Measurements from ENCODE around the gene TAOK2.
"Not testable (repeated sequence)": the region's sequence is repeated elsewhere in the genome, so short reads cannot be mapped to it uniquely, and the experiment has no call there.

Gene TAOK2

DNA sequence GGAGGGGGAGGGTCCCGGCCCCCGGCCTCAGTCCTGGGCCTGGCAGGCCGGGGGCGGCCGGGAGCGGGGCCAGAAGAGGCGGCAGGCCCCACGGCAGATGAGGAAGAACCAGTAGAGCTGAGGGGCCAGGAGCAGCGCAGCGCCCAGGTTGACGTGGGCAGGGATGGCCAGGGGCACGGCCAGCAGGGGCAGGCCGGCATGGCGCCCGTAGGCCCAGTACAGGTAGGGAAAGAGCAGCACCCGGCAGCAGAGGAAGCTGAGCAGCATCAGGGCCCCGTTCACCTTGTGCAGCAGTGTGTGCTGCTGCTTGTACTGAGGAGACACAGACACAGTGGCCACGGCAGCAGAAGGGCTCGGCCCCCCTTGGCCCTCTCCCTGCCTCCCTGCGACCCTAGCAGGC, 51.5 kb downstream of the TAOK2 start:
- DNase-seq (ENCODE audit: low read depth), result no peak

DNA sequence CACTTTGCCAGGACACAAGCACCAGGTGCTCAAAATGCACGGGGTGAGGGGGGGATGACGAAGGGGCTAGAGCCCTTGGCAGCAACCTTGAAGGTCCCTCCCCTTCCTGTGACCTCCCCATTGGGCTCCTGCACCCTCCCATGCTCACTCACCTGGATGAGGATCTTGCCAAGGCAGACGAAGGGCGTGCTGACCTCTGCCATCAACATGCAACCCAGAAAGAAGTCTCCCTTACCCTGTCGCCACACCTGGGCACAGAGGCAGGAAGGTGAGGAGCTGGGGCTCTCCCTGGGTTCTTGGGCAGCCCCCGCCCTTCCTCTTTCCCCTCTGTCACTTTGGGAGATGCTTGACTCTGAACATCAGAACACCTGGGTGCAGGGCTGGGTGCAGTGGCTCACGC, 51.9 kb downstream of the TAOK2 start:
- no peak for DNase-seq (ENCODE audit: low read depth)

DNA sequence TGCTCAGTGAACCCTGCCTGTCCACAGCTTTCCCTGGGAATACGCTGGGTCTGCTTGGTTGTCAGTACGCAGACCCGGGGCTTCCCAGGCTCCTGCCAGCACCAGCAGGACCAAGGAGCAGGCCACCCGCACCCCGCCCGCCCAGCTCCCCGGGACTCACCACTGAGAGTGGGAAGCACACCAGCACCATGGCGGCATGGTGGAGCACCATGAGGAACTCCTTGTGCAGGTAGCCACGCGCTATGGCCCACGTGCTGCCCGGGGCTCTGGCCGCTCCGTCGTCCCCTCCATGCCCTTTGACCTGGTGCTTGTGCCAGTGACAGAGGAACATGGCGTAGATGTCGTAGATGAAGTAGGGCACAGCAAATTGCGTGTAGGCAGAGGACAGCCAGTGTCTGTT, 52.8 kb downstream of the TAOK2 start:
- DNase-seq (ENCODE audit: low read depth), result no peak

DNA sequence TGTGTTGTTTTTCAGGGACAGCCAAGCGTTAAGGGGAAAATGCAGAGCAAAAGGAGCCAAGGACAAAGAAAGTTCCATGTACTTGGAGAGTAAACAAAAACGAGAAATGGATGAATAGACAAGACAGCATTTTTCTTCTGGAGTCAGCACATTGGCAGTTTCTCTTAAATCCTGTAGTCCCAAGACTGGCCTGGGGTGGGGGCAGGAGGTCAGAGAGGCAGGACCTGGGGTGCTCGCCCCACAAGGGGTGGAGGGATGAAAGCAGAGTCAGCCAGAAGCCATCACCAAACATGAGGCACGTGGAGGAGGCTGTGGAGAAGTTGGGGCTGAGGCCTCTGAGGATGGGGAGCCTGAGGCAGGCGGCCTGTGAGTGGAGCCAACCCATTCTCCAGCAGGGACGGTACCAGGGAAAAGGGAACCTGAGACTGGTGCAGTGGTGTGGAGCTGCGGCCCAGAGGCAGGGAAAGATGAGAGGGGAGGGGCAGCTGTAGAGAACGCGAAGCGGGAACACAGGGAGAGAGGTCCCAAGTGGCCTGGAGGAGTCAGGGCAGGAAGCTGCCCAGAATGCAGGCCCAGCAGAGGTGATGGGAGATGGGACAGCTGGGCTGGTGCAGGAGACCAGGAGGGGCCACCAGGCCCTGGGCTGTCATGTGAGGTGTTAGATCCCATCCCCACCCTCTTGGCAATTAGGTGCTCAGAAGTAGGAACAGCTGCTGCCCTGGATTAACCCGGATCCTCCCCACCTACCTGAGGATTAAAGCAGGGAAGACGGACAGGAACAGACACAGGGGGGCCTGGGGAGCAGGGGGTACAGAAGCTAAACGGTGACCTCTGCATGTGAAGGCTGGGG, 54.1 kb downstream of the TAOK2 start:
- DNase-seq (ENCODE audit: low read depth), result no peak

DNA sequence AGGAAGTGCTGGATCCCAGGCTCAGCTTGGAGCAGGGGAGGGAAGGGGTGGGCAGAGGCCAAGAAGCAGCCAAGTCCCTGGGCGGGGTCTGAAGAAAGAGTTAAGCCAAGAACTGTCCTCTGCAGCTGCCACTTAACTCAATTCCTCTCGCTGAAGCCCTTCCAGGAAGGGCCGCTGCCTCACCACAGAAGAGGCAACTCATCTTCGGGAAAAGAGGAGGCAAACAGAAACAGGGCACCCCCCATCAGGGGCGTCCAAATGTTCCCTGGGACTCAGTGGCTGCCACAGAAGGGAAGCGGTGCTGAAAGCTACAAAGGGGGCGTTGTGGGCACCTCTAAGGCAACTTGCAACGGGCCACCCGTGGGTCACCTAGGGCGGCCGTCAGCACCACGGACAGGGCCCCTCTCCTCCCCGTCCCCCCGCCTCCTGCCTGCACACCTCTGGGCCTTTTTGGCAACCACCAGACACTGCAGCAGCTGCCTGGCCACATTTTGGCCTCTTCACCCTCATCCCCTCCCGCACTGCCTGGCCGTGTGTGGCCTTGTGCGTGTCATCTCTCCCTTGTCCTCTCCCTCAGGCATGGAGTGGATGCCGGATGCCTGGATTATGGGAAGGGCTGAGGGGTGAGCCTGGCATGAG, 54.9 kb downstream of the TAOK2 start:
- DNase-seq (ENCODE audit: low read depth), result no peak

DNA sequence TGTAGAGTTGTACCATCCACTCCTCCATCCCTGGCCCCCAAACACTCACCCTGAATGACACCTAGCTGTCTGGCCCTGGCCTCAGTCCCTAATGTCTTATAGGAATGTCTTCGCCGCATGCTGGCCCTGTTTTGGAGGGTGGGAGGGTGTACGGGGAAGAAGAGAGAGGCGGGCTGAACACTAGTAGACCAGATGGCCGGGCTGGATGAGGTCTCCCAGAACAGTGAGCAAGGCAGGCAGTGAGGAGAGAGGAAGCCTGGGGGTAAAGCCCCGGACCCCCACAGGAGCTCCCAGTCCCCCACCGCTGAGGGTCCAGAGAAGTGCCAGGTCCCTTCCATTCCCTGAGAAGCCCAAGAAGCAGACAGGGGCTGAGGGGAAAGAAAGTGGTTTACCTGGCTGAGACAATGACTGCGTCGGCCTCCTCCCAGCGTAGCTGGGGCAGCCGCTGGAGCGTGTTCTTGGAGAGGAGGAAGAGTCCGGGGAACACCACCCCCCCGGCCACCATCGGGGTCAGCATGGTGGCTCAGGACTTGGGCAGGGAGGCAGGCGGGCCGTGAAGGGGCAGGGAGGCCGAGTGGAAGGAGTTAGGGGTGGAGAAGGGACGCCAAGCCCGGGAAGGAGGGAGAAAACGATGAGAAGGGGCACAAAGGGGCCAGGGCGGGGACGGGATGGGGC, 56.5 kb downstream of the TAOK2 start:
- no peak for DNase-seq (ENCODE audit: low read depth)

DNA sequence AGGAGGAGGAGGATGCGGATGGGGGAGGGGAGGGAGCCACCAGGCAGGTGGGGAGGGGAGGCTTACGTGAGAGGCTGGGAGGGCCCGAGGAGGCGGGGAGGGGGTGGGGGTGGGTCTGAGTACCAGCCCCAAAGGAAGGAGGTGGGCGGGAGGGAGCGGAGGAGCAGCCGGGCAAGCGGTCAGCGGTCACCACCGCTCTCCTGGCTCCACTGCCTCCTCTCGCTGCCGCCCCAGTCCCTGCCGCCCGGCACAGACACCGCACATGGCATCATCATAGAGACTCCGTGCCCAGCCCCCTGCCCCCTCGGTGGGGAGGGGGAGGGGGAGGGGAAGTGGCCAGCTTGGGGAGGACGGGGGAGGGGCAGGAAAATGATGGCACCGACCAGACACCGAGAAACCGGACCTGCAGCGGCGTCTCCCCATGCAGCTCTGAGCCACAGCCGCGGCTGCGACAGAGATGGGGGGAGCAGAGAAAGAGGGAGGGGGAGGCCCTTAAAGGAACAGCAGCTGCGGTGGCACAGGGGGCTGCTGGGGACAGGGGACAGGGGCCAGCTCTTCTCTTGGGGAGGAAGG, 57.3 kb downstream of the TAOK2 start, which contains the start of gene TLCD3B:
Gene TLCD3B, minus strand, starts transcription at position 431 of the 573 bp plus-strand sequence. CDS start 744 bp downstream, outside the sequence.
- no peak for DNase-seq (ENCODE audit: low read depth)

DNA sequence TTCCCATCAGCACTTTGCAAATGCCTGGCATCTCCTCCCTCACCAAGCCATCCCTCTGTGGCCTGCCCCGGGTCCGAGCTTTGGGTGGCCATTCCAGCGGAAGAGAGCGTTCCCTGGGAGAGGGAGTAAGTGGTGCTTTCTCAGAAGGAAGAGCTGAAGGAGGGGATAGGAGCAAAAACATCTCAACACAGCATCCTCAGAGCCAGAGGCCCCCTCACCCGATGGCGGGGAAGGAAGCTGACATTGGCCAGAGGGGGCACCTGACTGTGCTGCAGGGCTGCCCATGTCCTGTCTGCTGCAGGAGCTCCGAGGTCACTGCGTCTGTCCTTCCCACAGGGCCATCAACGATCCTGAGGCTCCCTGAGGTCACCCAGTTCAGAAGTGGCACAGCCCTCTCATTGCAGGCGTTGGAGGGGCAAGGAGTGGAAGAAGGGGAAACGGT, 57.8 kb downstream of the TAOK2 start:
- no peak for DNase-seq (ENCODE audit: low read depth)

DNA sequence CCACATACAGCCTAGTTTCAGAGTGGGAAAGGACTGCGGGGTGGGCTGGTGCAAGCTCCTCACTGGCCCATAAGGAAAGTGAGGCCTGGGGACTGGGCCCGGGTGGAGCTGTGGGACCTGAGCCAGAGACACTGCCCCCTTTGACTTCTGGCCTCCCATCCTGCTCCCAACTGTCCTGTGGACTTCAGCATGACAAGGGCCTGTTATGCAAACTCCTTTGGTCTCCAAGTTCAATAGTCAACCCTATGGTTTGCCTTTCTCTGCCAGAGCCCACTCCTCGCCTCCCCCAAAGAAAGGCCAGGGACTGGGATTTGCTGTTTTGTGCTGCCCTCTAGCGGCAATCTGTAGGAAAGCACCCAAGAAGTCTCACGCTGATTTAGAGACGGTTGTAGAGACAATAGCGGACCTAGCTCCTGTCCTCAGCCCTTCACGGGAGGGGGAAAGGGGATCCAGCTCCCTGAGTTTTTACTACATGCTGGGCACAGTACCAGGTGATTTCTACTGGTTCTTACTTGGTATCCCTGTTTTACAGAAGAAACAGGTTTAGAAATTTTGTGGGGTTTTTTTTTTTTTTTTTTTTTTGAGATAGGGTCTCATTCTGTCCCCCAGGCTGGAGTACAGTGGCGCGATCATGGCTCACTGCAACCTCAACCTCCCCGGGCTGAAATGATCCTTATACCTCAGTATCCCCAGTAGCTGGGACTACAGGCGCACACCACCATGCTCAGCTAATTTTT, 58.6 kb downstream of the TAOK2 start:
- DNase-seq (ENCODE audit: low read depth), result peak; percentile 55

DNA sequence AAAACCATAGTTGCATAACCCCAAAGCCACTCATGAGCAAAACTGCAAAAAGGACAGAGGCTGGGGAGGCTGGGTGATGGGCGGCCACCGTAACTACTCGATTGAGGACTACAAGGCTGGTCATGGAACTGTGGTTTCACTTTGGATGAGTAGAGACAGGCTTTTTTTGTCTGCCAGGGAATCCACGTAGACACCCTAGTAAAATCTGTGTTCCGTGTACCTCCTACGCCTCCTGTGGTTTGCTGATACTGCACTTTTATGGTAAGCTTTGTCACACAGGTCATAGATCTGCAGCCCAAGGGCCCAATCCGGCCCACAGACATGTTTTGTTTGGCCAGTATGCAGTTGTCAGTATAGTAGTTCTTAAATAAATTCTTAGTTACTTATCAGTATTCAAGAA, 59.6 kb downstream of the TAOK2 start:
- no peak for DNase-seq (ENCODE audit: low read depth)

DNA sequence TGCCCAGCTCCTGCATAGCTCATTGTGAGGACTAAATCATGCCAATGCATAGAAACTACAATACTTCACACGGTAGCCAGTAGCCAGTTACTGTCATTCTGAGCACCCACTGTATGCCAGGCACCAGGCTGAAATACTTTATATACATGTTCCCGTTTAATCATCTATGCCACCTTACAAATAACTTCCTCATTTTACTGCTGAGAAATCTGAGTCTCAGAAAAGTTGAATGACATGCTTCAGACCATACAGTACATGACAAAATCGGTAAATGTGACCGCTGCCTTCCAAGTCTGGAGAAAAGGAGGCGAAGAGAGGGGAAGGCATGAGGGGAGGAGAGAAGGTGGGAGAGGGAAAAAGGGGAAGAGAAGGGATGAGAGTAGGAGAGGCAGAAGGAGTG, 66.6 kb downstream of the TAOK2 start:
- no peak for DNase-seq (ENCODE audit: low read depth)

DNA sequence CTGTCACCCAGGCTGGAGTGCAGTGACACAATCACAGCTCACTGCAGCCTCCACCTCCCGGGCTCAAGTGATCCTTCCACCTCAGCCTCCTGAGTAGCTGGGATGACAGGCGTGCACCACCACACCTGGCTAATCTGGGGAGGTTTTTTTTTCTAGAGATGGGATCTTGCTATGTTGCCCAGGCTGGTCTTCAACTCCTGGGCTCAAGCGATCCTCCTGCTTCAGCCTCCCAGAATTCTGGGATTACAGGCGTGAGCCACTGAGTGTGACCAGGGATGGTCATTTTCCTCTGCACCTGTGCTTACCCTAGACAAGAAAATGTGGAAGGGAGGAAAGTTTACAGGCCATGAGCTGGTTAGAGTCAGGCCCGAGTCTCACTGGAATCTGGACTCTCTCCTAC, 67.0 kb downstream of the TAOK2 start:
- not testable (repeated sequence) for DNase-seq (ENCODE audit: low read depth)

DNA sequence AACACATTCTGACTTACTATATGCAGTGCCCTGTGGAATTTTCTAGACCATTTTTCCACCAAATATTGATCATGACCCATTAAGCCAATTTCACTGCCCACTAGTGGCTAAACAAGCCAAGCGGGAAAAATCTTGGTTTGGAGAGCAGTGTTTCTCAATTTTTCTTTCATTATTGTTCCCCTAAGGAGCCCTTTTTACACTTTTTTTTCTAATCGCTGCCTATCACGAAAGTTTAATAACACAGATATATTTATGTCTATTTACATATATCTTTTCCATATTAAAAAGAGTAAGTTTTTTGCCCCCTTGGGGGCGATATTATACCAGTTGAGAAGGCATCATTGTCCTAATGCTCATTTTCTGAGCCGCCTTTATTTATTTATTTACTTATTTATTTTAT, 68.2 kb downstream of the TAOK2 start:
- DNase-seq (ENCODE audit: low read depth), result no peak
